PC-9 (cell line): ENCODE measurements around the gene RIOK3. TPM values are rescaled to one million over a fixed set of nuclear protein-coding genes. Genes with fewer than 3 reads are reported as not detected.

Source experiments
- BruUV-seq: library from RNA; stranded (reverse); fragments of 400-500 nt; replicated peaks from 2 replicates; lab custom pipeline; 2021; lab: Mats Ljungman, UMichigan
- CTCF ChIA-PET: fragments of 300-600 bp; sonication (Branson Sonifier 250); formaldehyde crosslinking; loops from one replicate; lab custom pipeline; 2022; ENCODE audit warnings: antibody characterized with exemption; lab: Charles Lee
- POLR2A ChIA-PET: fragments of 300-600 bp; sonication (Branson Sonifier 250); formaldehyde crosslinking; loops from one replicate; lab custom pipeline; 2022; ENCODE audit warnings: antibody characterized with exemption; ENCODE audit not compliant: unreplicated experiment; lab: Charles Lee
- DNase-seq, 2 experiments: peaks; one replicate each; pipeline versions ENCODE4 v3.0.0 to v3.0.0-alpha.2; 2015 to 2022; ENCODE audit warnings: mixed read lengths in 1 of 2
- H2AFZ ChIP-seq: fragments of 200-600 bp; sonication (generic); 2 replicates; pipeline ENCODE4 v1.8.1; 2017; ENCODE audit warnings: antibody characterized with exemption
- H3F3A ChIP-seq: fragments of 200-600 bp; sonication (generic); 2 replicates; pipeline ENCODE4 v1.8.1; 2017; ENCODE audit warnings: antibody characterized with exemption, mild to moderate bottlenecking, low read depth; ENCODE audit not compliant: insufficient read depth
- H3K27ac ChIP-seq: fragments of 200-600 bp; sonication (generic); 2 replicates; pipeline ENCODE4 v1.6.1; 2016; ENCODE audit warnings: mixed run types
- H3K27me3 ChIP-seq: fragments of 200-600 bp; sonication (generic); 2 replicates; pipeline ENCODE4 v1.6.1; 2016; ENCODE audit warnings: low read depth, mixed run types; ENCODE audit not compliant: insufficient read depth
- H3K36me3 ChIP-seq: fragments of 200-600 bp; sonication (generic); 2 replicates; pipeline ENCODE4 v1.6.1; 2016; ENCODE audit warnings: low read depth, mixed run types
- H3K4me1 ChIP-seq: fragments of 200-600 bp; sonication (generic); replicated peaks from 2 replicates; pipeline ENCODE4 v1.6.1; 2016; ENCODE audit warnings: mixed run types; ENCODE audit not compliant: insufficient read depth
- H3K4me2 ChIP-seq: fragments of 200-600 bp; sonication (generic); 2 replicates; pipeline ENCODE4 v1.6.1; 2017; ENCODE audit warnings: mixed run types
- H3K4me3 ChIP-seq: fragments of 200-600 bp; sonication (generic); 2 replicates; pipeline ENCODE4 v1.6.1; 2016; ENCODE audit warnings: mixed run types
- H3K79me2 ChIP-seq: fragments of 200-600 bp; sonication (generic); 2 replicates; pipeline ENCODE4 v1.6.1; 2017; ENCODE audit warnings: low read depth, mixed run types
- H3K9me2 ChIP-seq: fragments of 200-600 bp; sonication (generic); 2 replicates; pipeline ENCODE4 v1.8.1; 2017; ENCODE audit warnings: mild to moderate bottlenecking; ENCODE audit not compliant: insufficient read depth
- H3K9me3 ChIP-seq: fragments of 200-600 bp; sonication (generic); 2 replicates; pipeline ENCODE4 v1.8.1; 2016; ENCODE audit warnings: low read depth; ENCODE audit not compliant: insufficient read depth
- H4K20me1 ChIP-seq: fragments of 200-600 bp; sonication (generic); 2 replicates; pipeline ENCODE4 v1.8.1; 2017; ENCODE audit not compliant: insufficient read depth
- CTCF ChIP-seq: fragments of 200-600 bp; sonication (generic); conservative IDR thresholded peaks from 2 replicates; pipeline ENCODE4 v1.6.1; 2017; ENCODE audit warnings: mixed run types, antibody characterized with exemption, mild to moderate bottlenecking, moderate library complexity
- EZH2 ChIP-seq: fragments of 200-600 bp; sonication (generic); IDR thresholded peaks from 2 replicates; pipeline ENCODE4 v1.8.0; 2017; ENCODE audit warnings: antibody characterized with exemption, low read depth
- intact Hi-C: fragments of 100-400 bp; cut with micrococcal nuclease; formaldehyde crosslinking; loops from one replicate; pipeline ENCODE4 v1.10.0; 2022; ENCODE audit not compliant: unreplicated experiment
- total RNA-seq: library from RNA; stranded (reverse); gene quantifications from 2 replicates; pipeline ENCODE4 v1.2.3, GENCODE V29; 2021

Gene RIOK3
- total RNA-seq, 1 experiment from 2014 or later = 39.9 TPM

- no peak for TF ChIP-seq CTCF
- no peak for TF ChIP-seq EZH2
- no peaks in the 10 kb centered on the region for H4K20me1 ChIP-seq
- H3K79me2 ChIP-seq = no peaks in the 10 kb centered on the region
- no peak overlapping the region for H3K4me2 ChIP-seq
- no peaks in the 10 kb centered on the region for H3F3A ChIP-seq
- BruUV-seq = no TSS peak
- H2AFZ ChIP-seq = no peak overlapping the region
- H3K9me3 ChIP-seq = no peaks in the 10 kb centered on the region
- no peaks in the 10 kb centered on the region for H3K4me1 ChIP-seq
- no peak overlapping the region for H3K4me3 ChIP-seq
- intact Hi-C loops = no loop called here
- peak overlapping the region; percentile 18; the same call in 1 of the 2 replicates for H3K27ac ChIP-seq
- H3K9me2 ChIP-seq = no peaks in the 10 kb centered on the region
- H3K27me3 ChIP-seq = no peaks in the 10 kb centered on the region
- CTCF ChIA-PET = no interaction called here
- POLR2A ChIA-PET = interaction anchor here (0.5 to 0.6 kb wide), 2 partner anchors 35 to 191 kb away, joined by 3 read pairs; no protein-coding TSS in a partner anchor
- peak in 1 of 2 experiments; percentile 55 for DNase-seq
- peaks cover 4% of the 10 kb centered on the region; the same call in 1 of the 2 replicates for H3K36me3 ChIP-seq
Observed at GRCh38 chr18:23470620-23471387, 17.7 kb downstream of the RIOK3 start.

GRCh38 chr18:23471486-23471885 is 18.4 kb downstream of the RIOK3 start:
- no TSS peak for BruUV-seq
- no peak for DNase-seq
- Histone ChIP-seq H3F3A (no peaks in the 10 kb centered on the region), H3K9me2 (no peaks in the 10 kb centered on the region), H4K20me1 (no peaks in the 10 kb centered on the region), H3K4me1 (no peaks in the 10 kb centered on the region), H3K4me3 (no peak overlapping the region), H3K9me3 (no peaks in the 10 kb centered on the region), H3K4me2 (no peak overlapping the region), H2AFZ (no peak overlapping the region), H3K79me2 (no peaks in the 10 kb centered on the region), H3K27me3 (no peaks in the 10 kb centered on the region), H3K27ac (no peak overlapping the region), H3K36me3 (no peaks in the 10 kb centered on the region)
- intact Hi-C loops = no loop called here
- CTCF ChIA-PET = no interaction called here
- TF ChIP-seq CTCF (no peak), EZH2 (no peak)
- POLR2A ChIA-PET = no interaction called here

- Histone ChIP-seq H3K27me3 (no peaks in the 10 kb centered on the region), H3K27ac (no peak overlapping the region), H3F3A (peaks cover 8% of the 10 kb centered on the region; the same call in 1 of the 2 replicates), H3K9me2 (no peaks in the 10 kb centered on the region), H3K4me3 (no peak overlapping the region), H3K79me2 (no peaks in the 10 kb centered on the region), H3K4me2 (no peak overlapping the region), H4K20me1 (no peaks in the 10 kb centered on the region), H2AFZ (no peak overlapping the region), H3K9me3 (no peaks in the 10 kb centered on the region), H3K4me1 (no peaks in the 10 kb centered on the region), H3K36me3 (peaks cover 8% of the 10 kb centered on the region; the same call in 1 of the 2 replicates)
- BruUV-seq = no TSS peak
- ChIA-PET CTCF (interaction anchor here (0.6 kb wide), 1 partner anchor 273 kb away, joined by 3 read pairs; no protein-coding TSS in a partner anchor), POLR2A (no interaction called here)
- intact Hi-C loops = no loop called here
- DNase-seq = no peak
- TF ChIP-seq CTCF = no peak
- TF ChIP-seq EZH2 = no peak
Observed at GRCh38 chr18:23479829-23480505, 26.9 kb downstream of the RIOK3 start.
